T follicular helper cell (primary cell): Measurements from ENCODE around the gene NHEJ1.

ENCODE experiments used
- DNase-seq: peaks from one replicate; pipeline ENCODE4 v3.0.0-alpha.2; 2020; ENCODE audit warnings: low read depth

NHEJ1 gene

GRCh38 chr2:219182331-219183150 lies 21.9 kb upstream of the NHEJ1 start:
- no peak for DNase-seq

GRCh38 chr2:219181531-219181930 lies 20.9 kb upstream of the NHEJ1 start:
- DNase-seq: no peak

- DNase-seq: no peak
These were observed 20.3 kb upstream of the NHEJ1 start for GRCh38 chr2:219180961-219181360.

- no peak for DNase-seq
These were observed 19.2 kb upstream of the NHEJ1 start for GRCh38 chr2:219179601-219180465.

GRCh38 chr2:219178377-219179175 lies 18.0 kb upstream of the NHEJ1 start:
- DNase-seq: peak; percentile 22

GRCh38 chr2:219177552-219178376 lies 17.1 kb upstream of the NHEJ1 start, which contains the start of gene RETREG2:
Gene RETREG2, plus strand, starts transcription at chr2:219178275. Its CDS starts 78 bp downstream, at chr2:219178353.
- DNase-seq: peak; percentile 75

- DNase-seq: peak; percentile 79
These were observed 16.4 kb upstream of the NHEJ1 start, which contains the start of gene CNPPD1 for GRCh38 chr2:219176818-219177551. Gene CNPPD1, minus strand, starts transcription at chr2:219176925. Its CDS starts 97 bp downstream, at chr2:219176828.

GRCh38 chr2:219175928-219176817 lies 15.6 kb upstream of the NHEJ1 start:
- DNase-seq: peak; percentile 10

- no peak for DNase-seq
These were observed 14.9 kb upstream of the NHEJ1 start for GRCh38 chr2:219175486-219175885.

- no peak for DNase-seq
These were observed 14.2 kb upstream of the NHEJ1 start for GRCh38 chr2:219174801-219175200.

- DNase-seq: no peak
These were observed 13.5 kb upstream of the NHEJ1 start for GRCh38 chr2:219174146-219174545.

- no peak for DNase-seq
These were observed 12.6 kb upstream of the NHEJ1 start for GRCh38 chr2:219173176-219173575.

GRCh38 chr2:219172231-219173154 lies 11.9 kb upstream of the NHEJ1 start:
- DNase-seq: no peak

- no peak for DNase-seq
These were observed 10.6 kb upstream of the NHEJ1 start for GRCh38 chr2:219171231-219171651.

- no peak for DNase-seq
These were observed 9.5 kb upstream of the NHEJ1 start, which contains the start of gene SLC23A3 for GRCh38 chr2:219169930-219170654. Gene SLC23A3, minus strand, starts transcription at chr2:219170029. Its CDS starts 45 bp downstream, at chr2:219169984.

GRCh38 chr2:219168932-219169331 lies 8.3 kb upstream of the NHEJ1 start:
- DNase-seq: no peak

- no peak for DNase-seq
These were observed 7.9 kb upstream of the NHEJ1 start for GRCh38 chr2:219168526-219168925.
